GM20000 (cell line): Measurements from ENCODE around the gene H19.

ENCODE experiments used
- DNase-seq: peaks from one replicate; pipeline ENCODE4 v3.0.0; 2012; ENCODE audit warnings: low spot score
- CTCF ChIP-seq: IDR thresholded peaks from 2 replicates; pipeline ENCODE4 v1.5.1; 2012; ENCODE audit warnings: mild to moderate bottlenecking, control low read depth; ENCODE audit errors: extremely low read depth, missing control alignments

The H19 gene

DNA sequence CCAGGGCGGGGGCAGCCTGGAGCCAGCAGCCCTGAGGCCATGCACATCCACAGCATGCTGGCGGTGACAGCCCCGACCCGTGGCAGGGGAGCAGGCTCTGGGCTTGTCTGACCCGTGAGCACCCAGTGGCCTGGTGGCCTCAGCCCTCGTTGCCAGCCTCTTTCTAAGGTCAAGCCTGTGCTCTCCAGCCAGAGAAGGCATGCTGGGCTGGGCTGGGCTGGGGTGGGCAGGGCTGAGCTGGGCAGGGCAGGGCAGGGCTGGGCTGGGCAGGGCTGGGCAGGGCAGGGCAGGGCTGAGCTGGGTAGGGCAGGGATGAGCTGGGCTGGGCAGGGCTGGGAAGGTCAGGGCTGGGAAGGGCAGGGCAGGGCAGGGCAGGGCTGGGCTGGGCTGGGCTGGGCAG is 10.6 kb downstream of the H19 start:
- no peak for TF ChIP-seq CTCF
- DNase-seq: no peak

DNA sequence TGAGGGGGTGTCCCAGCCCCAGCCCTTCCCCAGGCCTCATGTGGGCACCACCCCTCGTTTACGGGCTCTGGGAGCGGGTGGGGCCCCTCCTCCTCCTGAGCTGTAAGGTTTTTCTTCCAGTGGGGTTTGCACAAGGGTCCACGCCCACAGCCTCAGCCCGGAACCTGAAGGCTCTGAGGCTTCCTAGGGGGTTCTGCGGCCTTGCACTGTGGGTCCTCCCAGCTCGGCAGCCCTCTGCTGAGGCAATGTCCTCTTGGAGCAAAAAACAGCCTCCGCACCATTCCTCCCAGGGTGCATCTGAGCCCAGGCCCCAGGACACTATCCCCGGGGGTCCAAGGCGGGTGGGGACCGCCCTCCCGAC is 14.1 kb downstream of the H19 start:
- no peak for DNase-seq
- TF ChIP-seq CTCF: no peak

DNA sequence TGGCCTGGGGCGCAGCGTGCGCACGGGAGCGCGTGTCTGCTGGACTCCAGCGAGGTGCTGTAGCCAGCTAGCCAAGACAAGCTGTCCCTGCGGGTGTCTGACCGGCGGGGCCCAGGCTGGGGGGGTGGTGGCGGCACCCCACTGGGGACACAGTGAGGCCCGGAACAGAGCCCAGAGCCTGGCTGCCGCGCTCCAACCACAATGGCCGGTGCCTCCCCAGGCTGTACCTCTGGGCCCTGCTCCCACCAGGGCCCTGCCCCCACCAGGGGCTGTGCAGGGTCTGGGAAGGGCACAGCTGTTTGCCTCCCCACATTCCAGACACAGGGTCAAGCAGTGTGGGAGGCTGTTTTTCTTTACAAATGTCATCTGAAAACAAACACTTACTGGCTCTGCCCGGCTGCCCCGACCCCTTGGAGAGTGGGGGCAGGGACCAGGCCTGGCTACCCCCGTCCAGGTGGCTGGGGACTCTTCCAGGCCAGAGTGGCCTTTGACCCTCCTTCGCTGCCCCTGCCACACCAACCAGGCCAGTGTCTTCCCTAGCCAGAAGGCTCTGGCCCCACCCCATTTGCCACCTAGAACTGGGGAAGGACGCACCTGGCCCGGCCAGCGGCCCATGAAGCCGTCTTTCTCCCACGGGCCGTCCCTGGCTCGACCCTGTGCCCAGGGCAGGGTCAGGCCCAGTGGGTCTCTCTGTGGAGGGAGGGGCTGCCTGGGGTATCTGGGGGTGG is 14.6 kb downstream of the H19 start:
- no peak for TF ChIP-seq CTCF
- DNase-seq: no peak

DNA sequence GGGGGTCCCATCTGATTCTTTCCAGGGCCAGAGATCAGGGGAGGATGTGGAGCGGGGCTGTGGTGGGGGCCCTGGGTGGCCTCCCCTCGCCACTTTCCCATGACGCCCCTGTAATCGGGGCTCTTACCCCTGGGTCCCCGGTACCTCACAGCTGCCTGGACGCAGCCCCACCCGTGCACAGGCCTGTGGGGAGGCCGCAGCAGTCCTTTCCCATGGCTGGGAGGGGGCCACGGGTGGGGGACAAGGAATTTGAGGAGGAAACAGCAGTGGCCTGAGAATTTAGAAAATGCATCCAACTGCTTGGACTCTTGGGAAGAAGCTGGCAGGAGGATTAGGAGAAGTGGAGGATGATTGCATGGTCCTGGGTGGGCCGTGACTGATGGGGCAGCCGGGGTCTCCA is 18.0 kb downstream of the H19 start:
- no peak for TF ChIP-seq CTCF
- no peak for DNase-seq

DNA sequence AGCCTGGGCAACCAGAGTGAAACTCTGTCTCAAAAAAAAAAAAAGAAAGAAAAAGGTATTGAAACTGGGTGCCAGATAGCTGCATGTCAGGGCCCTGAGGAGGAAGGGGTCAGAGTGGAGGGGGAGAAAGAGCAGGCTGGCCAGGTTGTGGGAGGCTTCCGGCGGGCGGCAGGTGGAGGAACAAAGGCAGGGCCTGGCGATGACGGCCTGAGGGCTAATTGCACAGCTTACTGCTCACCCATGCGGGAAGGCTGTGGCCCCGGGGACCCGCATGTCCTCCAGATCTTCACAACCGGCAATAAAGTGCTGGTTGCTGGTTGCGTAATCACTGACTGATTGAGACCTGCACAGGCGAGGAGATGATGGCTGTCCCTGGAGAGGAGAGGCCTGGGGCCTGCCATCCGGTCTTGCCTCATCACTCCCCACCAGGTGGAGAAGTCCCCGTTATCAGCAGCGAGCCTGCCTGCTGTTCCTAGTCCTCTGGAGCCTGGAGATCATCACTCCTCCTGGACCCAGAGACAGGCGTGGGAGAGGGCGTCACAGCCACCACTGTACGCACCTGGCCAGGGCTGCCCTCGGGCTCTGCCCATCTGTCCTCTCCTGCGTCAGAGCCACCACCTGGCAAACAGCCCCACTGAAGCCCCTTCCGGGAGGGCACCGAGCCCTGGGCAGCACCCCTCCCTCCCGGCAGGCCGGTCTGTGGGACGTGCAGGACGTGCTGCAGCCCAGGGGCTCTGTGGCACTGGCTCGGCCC is 18.7 kb downstream of the H19 start:
- no peak for DNase-seq
- TF ChIP-seq CTCF: no peak

DNA sequence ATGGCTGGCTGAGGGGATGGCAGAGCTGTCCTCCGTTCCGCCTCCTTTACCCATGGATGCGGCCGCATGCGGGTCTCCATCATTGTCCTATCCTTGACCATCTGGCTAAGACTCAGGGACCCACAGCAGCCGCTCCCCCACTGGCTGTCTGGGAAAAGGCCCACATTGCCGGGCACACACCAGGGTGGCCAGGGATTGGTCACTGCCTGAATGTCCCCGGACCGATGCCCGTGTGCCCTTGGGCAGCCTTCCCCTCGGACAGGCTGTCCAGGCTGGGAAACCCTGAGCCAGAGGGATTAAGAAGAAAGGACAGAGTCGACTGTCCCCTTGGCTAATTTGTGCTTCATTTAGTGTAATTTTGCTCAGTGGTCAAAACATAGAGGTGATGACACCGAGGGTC is 22.5 kb downstream of the H19 start:
- no peak for DNase-seq
- TF ChIP-seq CTCF: no peak

GRCh38 chr11:1970956-1971355 is 26.7 kb downstream of the H19 start:
- no peak for TF ChIP-seq CTCF
- DNase-seq: no peak
